Liver (tissue), 3 donors: ENCODE measurements around the gene GAS7.

Experiments used
- GABPA ChIP-seq, 2 donors: IDR thresholded peaks in 1 of 2; conservative IDR thresholded peaks in 1 of 2; 2 replicates each; pipeline ENCODE4 v1.6.1; 2016; ENCODE audit warnings: antibody characterized with exemption in 2 of 2, mild to moderate bottlenecking in 1 of 2, moderate library complexity in 1 of 2
- RAD21 ChIP-seq, 2 donors: IDR thresholded peaks; 2 replicates each; pipeline ENCODE4 v1.6.1; 2016; ENCODE audit warnings: antibody characterized with exemption in 2 of 2, mild to moderate bottlenecking in 2 of 2
- SP1 ChIP-seq: IDR thresholded peaks from 2 replicates; pipeline ENCODE4 v1.6.1; 2018; ENCODE audit warnings: antibody characterized with exemption, mild to moderate bottlenecking
- TF ChIP-seq, protein P1 (sequence below): IDR thresholded peaks from 2 replicates; pipeline ENCODE4 v1.6.1; 2016; ENCODE audit warnings: antibody characterized with exemption, mild to moderate bottlenecking
- TF ChIP-seq, protein P2 (sequence below): fragments of 150-350 bp; IDR thresholded peaks from 2 replicates; pipeline ENCODE4 v1.5.1; 2017; ENCODE audit warnings: improper control_type of control experiment, low read depth, low read length; ENCODE audit not compliant: missing input control
- donor health status: healthy.
- donor health status: healthy.

DNA sequence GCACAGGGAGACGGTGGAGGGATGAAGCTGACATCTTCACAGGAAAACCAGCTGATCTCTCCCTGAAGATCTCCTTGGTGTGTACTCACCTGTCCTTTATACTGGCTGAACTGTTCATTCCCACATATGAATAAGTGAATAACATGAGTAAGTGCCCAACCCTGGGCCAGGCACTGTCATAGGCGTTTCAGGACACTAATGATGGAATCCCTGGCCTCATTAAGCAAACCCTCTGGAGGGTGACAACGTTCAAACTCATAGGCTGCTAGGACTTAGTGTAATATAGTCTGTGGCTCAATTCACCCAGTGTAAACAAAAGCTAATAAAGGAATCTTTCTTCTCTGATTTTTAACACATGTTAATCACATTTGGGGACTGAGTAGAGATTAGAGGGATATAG lies 24.5 kb downstream of the GAS7 start:
- TF ChIP-seq, protein P1, sequence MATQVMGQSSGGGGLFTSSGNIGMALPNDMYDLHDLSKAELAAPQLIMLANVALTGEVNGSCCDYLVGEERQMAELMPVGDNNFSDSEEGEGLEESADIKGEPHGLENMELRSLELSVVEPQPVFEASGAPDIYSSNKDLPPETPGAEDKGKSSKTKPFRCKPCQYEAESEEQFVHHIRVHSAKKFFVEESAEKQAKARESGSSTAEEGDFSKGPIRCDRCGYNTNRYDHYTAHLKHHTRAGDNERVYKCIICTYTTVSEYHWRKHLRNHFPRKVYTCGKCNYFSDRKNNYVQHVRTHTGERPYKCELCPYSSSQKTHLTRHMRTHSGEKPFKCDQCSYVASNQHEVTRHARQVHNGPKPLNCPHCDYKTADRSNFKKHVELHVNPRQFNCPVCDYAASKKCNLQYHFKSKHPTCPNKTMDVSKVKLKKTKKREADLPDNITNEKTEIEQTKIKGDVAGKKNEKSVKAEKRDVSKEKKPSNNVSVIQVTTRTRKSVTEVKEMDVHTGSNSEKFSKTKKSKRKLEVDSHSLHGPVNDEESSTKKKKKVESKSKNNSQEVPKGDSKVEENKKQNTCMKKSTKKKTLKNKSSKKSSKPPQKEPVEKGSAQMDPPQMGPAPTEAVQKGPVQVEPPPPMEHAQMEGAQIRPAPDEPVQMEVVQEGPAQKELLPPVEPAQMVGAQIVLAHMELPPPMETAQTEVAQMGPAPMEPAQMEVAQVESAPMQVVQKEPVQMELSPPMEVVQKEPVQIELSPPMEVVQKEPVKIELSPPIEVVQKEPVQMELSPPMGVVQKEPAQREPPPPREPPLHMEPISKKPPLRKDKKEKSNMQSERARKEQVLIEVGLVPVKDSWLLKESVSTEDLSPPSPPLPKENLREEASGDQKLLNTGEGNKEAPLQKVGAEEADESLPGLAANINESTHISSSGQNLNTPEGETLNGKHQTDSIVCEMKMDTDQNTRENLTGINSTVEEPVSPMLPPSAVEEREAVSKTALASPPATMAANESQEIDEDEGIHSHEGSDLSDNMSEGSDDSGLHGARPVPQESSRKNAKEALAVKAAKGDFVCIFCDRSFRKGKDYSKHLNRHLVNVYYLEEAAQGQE: no peak
- TF ChIP-seq, protein P2, sequence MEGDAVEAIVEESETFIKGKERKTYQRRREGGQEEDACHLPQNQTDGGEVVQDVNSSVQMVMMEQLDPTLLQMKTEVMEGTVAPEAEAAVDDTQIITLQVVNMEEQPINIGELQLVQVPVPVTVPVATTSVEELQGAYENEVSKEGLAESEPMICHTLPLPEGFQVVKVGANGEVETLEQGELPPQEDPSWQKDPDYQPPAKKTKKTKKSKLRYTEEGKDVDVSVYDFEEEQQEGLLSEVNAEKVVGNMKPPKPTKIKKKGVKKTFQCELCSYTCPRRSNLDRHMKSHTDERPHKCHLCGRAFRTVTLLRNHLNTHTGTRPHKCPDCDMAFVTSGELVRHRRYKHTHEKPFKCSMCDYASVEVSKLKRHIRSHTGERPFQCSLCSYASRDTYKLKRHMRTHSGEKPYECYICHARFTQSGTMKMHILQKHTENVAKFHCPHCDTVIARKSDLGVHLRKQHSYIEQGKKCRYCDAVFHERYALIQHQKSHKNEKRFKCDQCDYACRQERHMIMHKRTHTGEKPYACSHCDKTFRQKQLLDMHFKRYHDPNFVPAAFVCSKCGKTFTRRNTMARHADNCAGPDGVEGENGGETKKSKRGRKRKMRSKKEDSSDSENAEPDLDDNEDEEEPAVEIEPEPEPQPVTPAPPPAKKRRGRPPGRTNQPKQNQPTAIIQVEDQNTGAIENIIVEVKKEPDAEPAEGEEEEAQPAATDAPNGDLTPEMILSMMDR: no peak
- TF ChIP-seq GABPA (IDR thresholded peaks at IDR 0.05 in 1 of 2, conservative IDR thresholded peaks at IDR 0.05 in 1 of 2) (no peak), SP1 (no peak), RAD21 (IDR thresholded peaks at IDR 0.05) (no peak)
